HUDEP-2 (cell line): ENCODE results near the gene PRKN.
A peak's percentile ranks its signal among the peaks of the same experiment; 100 is the strongest.

Experiments
- DNase-seq, 76 experiments: peaks; one replicate each; lab custom pipeline; 2025; ENCODE audit not compliant: unreplicated experiment in 76 of 76; lab: John Stamatoyannopoulos, UW

The PRKN gene

DNA sequence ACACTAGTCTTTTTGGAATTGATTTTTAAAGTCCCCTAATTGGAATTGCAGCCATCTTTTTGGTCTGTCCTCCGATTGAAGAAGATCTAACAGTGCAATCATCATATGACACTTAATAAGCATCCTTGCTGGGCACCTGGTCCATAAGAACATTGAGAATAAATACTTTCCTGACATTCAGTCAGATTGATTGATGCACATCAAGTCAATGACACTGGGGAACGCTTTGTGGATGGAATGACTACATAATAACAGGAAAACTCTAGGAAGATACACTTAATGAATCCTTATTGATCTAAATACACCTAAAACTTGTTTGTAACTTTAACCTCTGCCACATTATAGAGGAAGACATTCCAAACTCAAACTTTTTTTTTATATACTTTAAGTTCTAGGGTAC, 255.7 kb downstream of the PRKN start:
- no peak for DNase-seq

GRCh38 chr6:162468326-162468725, 259.2 kb downstream of the PRKN start:
- no peak for DNase-seq

DNA sequence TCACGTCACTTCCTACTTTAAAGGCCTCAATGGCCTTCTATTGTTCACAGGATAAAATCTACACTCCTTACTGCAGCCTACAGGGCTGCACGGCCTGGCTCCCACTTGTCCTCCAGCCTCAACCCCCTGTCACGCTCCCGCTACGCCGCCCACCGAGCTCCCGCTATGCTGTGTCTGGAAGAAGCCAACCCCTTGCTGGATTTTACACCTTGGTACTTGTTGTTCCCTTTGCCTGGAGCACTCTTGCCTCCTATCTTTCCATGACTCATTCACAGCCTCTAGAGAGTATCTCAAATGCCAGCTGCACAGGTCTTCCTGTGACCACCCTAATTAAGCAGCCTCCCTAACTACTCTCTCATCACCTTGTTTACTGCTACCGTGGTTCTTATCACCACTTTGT, 259.9 kb downstream of the PRKN start:
- DNase-seq = no peak

DNA sequence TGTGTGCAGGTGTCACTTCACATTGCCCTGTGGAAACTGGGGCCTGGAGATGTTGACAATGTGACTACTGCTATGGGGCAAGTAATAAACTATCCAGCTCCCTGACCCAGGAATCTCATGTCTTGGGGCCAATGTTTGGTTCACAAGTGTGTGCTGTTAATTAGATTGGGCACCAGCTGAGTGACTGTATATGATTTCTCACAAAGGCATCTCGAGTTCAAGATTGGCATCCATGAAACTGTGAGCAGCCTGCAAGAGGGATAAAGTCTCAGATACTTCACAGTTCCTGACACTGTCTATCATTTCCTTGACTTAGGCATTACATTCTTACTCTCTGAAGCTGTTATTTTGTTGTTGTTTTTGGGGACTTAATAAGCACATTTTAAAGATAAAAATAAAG, 264.0 kb downstream of the PRKN start:
- no peak for DNase-seq

DNA sequence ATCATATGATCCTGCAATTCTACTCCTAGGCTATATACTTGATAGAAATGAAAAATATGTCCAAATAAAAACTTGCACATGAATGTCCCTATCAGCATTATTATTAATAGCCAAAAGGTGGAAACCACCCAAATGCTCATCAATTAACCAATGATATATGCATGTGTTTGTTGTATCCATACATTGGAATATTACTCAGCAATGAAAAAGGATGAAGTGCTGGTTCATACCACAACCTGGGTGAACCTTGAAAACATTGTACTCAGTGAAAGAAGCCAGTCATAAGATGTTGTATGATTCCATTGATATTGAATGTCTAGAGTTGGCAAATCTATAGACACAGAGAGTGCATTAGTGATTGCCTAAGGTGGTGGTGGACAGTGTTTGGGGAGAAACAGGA, 267.6 kb downstream of the PRKN start:
- no peak for DNase-seq

- DNase-seq = no peak
These were observed 277.2 kb downstream of the PRKN start for GRCh38 chr6:162450358-162450757.

DNA sequence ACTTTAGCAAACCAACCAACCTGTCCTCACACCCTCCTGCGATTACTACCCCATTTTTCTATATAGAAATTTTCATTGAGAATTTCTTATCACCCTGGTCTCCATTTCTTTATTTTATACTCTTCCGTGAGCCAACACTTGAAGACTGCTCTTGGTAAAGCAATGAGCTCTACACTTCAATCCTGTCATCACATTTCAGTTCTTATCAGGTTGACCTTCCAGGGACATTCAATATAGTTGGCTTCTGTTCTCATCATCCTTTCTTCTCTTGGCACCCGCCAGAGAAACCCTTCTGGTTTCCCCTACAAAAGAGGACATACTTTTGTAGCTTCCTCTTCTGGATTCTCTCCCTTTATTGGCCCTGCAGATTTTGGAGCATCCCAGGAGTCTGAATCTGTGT, 279.3 kb downstream of the PRKN start:
- no peak for DNase-seq

DNA sequence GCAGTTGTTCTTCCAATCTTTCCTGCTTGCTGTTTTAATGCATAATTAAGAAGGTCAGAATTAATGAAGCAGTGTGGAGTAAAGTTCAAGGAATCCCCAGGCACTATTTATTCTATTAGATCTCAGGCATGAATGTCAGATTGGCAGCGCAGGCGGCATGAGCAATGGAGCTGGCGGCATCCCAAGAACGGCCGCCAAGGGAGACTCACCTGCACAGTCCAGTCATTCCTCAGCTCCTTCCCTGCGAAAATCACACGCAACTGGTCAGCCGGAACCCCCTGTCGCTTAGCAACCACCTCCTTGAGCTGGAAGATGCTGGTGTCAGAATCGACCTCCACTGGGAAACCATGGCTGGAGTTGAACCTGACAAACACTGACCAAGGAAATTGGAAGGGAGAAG, 284.5 kb downstream of the PRKN start:
- no peak for DNase-seq

DNA sequence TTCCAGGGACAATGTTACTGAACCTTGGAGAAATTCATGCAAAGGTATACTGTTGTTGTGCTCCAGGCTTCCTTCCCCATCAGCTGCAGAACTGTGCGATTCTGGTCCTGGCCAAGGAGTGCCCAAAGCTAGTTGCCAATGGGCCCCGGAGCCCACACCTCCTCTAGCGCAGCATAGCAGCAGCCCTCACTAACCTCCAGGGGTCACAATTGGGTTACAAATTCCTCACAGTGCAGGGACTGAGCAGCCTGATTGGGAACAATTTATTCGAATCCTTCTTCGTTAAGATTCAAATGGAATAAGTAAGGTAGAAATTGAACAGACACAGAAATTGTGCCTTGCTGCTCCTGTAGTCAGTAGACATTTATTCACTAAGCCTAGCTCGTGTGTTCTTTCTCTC, 284.9 kb downstream of the PRKN start:
- peak in 15 of 76 experiments; percentile 3 to 59 (median 12) for DNase-seq

DNA sequence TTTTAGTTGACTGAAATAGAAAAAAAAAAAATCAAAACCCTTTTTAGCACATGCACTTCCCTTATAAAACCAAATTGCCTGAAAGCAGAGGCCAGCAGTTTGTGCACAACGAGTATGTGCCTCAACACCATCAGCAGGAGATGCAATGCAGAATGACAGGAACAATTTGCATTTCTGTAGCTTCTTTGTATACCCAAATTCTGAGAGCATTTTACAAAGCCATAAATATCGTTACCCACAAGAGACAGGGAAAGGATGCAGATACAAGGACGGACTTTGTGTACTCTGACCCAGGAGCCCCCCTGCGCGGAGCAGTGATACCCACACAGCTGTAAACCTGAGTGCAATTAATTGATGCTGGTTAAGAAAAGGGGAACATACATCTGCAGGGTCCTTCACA, 285.6 kb downstream of the PRKN start:
- no peak for DNase-seq

DNA sequence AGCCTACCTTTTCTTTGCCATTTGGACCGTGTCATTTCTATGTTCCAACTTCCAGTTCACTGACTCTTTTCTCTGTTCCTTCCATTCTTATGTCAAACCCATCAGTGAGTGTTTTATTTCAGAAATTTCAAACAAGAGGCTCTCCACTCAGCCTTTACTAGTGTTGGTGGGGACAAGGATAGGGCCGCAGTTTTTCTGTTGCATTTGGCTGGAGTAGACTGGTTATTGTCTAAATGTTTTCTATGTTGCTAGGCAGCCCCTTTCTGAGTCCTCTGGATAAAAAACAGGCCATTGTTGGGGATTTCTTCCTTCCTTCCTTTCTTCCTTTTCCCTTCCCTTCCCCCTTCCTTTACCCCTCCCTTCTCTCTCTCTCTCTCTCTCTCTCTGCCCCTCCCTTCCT, 288.6 kb downstream of the PRKN start:
- DNase-seq = no peak

DNA sequence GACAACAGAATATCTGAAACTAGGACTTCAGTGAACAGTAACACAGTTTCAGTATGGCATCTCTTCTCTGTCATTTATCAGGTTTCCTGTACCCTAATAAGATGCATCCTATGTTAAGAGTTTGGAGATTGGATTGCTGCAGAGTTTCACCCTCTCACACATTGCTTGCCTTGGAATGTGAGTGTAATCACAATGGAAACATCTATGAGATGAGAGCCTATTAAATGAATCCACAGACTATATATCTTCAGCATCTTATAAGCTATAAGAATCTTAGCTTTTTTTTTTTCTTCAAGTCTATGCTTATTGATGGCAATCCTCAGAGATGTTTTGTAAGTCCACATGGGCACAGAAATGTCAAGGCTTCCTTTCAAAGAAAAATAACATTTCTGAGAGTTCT, 292.5 kb downstream of the PRKN start:
- DNase-seq = no peak

DNA sequence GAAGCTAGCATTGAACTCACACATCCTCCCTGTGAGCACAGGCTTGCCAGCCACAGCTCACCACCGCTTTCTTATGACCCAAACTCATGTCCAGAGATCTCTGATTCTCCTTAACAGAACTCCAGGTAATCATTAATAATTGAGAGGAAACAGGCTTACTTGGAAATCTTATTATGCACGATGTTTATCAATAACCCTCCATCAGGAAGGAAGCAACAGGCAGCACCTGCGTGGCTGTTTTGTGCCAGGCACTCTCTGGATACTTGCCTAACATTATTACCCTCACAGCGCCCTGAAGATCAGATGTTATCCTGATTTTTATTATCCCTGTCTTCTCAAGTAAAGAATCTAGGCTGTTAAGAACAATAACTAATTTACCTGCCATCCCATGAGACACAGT, 306.6 kb downstream of the PRKN start:
- DNase-seq = no peak

- DNase-seq = no peak
These were observed 310.6 kb downstream of the PRKN start for GRCh38 chr6:162416831-162417537.

DNA sequence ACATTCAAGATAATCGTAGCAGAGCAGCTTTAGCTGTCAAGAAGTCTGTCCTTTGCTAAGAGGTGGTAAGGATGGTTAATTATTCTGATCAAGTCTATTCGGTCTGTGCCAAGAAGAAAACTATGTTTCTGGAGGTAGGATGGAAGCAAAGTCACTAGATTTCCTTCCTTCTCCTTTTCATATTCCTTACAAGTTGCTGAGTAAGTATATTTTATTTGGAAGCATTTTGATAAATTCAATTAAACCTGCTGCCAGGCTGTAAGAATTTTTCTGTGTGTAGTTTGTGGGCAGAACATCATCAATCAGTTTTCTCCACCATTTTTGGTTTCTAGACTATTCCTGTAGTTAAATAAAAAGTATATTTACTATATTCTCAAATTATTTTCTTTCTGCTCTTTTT, 311.3 kb downstream of the PRKN start:
- DNase-seq = no peak

DNA sequence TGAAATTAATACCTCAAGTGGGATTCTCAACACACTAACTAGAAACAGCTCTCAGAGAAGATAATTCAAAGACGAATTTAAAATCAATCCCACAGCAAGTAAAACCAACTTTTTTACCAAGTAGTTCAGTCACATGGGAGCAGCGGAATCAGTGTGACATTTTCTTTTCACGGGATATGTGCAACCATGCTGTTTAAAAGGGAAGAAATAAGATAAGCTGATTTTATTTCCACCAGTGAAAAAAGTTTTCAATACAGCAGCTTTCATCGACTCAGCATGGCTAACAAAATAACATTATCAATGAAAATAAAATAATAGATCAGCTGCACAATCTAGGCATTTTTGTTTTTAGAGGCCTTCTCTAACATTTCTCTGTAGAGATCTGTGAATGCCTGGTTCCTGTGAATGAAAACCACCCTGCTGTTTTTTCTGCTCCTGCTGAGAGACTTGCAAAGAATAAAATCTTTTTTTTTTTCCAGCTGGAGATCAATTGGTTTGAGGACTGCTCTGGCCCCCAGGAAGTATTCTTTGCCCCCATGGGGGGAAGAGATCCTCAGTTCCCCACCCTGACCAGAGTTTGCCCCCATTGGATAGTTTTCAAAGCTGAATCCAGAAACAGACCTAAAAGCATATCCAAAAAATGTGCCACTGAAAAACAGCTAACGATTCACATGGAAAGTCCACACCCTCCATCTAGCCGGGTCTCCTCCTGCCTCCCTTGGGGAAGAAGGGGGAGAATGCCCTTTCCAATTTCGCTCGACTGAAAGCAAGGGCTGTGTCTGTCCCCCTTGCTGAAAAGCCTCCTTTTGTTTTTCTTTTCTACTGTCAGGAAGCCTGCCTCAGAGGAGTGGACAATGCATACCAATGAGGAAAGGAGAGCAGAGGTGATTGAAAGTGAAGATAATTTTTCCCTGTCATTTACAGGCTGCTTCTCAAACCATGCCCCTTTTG, 317.6 kb downstream of the PRKN start:
- DNase-seq = no peak

DNA sequence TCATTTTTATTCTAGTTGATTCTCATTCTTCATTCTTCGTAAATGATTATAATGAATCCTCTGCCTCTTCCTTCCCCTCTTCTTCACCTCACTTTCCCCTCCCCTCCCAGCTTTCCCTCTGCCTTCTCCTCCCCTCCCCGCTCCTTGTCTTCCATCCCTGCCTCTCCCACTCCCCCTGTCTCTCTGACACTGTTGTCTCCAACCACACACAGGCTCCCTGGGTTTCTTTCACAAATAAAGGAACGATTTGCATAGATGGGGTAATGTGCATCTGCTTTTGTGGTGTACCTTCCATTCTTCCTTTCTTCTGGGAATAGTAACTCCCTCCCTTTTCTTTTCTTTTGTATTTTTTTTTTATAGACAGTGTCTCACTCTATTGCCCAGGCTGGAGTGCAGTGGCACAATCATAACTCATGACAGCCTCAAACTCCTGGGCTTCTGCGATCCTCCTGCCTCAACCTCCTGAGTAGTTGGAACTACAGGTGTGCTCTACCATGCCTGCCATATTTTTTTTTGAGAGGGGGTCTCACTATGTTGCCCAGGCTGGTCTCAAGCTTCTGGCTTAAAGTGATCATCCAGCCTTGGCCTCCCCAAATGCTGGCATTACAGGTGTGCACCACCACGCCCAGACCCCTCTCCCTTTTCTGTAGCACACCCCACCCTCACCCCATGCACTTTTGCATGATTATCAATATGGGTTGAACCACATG, 318.6 kb downstream of the PRKN start:
- no peak for DNase-seq

- DNase-seq = no peak
These were observed 322.6 kb downstream of the PRKN start for GRCh38 chr6:162404951-162405350.

DNA sequence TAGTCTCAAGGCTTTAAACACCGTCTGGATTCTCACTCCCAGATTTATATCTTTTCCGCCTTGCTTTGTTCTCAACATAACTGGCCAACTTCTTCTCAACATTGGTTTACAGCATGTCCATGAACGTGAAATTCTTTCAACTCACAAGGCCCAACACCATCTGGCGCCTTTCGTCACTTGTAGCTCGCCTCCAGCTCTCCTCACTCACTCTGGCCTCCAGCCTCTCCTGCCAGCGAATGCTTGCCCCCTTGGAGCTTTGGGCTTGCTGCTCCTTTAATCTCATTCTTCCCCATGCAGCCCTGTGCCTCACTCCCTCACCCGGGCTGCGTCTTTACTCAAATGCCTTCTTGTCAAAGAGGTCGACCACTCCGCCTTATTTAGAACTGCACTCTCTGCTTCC, 324.5 kb downstream of the PRKN start:
- no peak for DNase-seq

DNA sequence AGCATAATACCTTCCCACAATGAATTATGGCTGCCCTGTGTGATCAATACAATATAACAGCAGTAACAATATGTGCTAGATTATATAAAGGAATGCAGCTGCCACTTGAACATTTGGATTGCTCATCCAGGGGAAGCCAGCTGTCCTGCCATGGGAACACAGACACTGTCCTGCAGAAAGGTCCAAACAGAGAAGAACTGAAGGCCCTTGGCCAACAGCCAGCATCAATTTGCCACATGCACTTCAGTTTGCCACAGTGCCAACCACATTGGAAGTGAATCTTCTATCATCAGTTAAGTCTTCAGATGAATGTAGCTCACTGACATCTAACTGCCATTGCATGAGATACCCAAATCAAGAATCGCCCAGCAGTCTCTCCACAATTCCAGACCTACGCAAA, 332.4 kb downstream of the PRKN start:
- no peak for DNase-seq
